DOHH2 (cell line): ENCODE results near the gene NDUFS7.

Source experiments
- H3F3A ChIP-seq: fragments of 200-600 bp; sonication (generic), shearing (Covaris generic); 2 replicates; pipeline ENCODE4 v1.6.0; 2016; ENCODE audit warnings: antibody characterized with exemption, mild to moderate bottlenecking; ENCODE audit not compliant: control insufficient read depth, insufficient read depth
- H3K27ac ChIP-seq: fragments of 200-600 bp; sonication (generic); 2 replicates; pipeline ENCODE4 v1.5.1; 2014; ENCODE audit warnings: low read depth, mild to moderate bottlenecking, low read length, moderate library complexity
- H3K27me3 ChIP-seq: fragments of 200-600 bp; sonication (generic); 2 replicates; pipeline ENCODE4 v1.6.1; 2014; ENCODE audit warnings: mild to moderate bottlenecking, low read length, mixed read lengths; ENCODE audit not compliant: control insufficient read depth
- H3K36me3 ChIP-seq: fragments of 200-600 bp; sonication (generic); 2 replicates; pipeline ENCODE4 v1.6.1; 2014; ENCODE audit warnings: mild to moderate bottlenecking, low read length, moderate library complexity, mixed read lengths; ENCODE audit not compliant: control insufficient read depth
- H3K4me1 ChIP-seq: fragments of 200-600 bp; sonication (generic); 2 replicates; pipeline ENCODE4 v1.6.1; 2014; ENCODE audit warnings: mild to moderate bottlenecking, low read length, mixed read lengths; ENCODE audit not compliant: control insufficient read depth
- H3K4me2 ChIP-seq: fragments of 200-600 bp; sonication (generic); 2 replicates; pipeline ENCODE4 v1.6.0; 2014; ENCODE audit warnings: mild to moderate bottlenecking, low read length, moderate library complexity
- H3K4me3 ChIP-seq: fragments of 200-600 bp; sonication (generic); 2 replicates; pipeline ENCODE4 v1.5.1; 2014; ENCODE audit warnings: mild to moderate bottlenecking, low read length, mixed read lengths
- H3K79me2 ChIP-seq: fragments of 200-600 bp; sonication (generic); 2 replicates; pipeline ENCODE4 v1.6.1; 2014; ENCODE audit warnings: mild to moderate bottlenecking, low read length, mixed read lengths; ENCODE audit not compliant: control insufficient read depth
- H3K9me2 ChIP-seq: fragments of 200-600 bp; sonication (generic); replicated peaks from 2 replicates; pipeline ENCODE4 v1.6.1; 2014; ENCODE audit warnings: mild to moderate bottlenecking, low read length, mixed read lengths; ENCODE audit not compliant: control insufficient read depth
- H3K9me3 ChIP-seq: fragments of 200-600 bp; sonication (generic); 2 replicates; pipeline ENCODE4 v1.6.1; 2014; ENCODE audit warnings: antibody characterized with exemption, low read length, mixed read lengths; ENCODE audit not compliant: control insufficient read depth, insufficient read depth
- H4K20me1 ChIP-seq: fragments of 200-600 bp; sonication (generic); 2 replicates; pipeline ENCODE4 v1.6.0; 2014; ENCODE audit warnings: low read depth, mild to moderate bottlenecking, antibody characterized with exemption, low read length, moderate library complexity; ENCODE audit not compliant: control insufficient read depth, insufficient read depth
- CTCF ChIP-seq: fragments of 200-600 bp; sonication (generic); IDR thresholded peaks from one replicate; pipeline ENCODE4 v1.5.1; 2014; ENCODE audit warnings: antibody characterized with exemption, mild to moderate bottlenecking, low read depth, low read length; ENCODE audit not compliant: poor library complexity, severe bottlenecking
- EZH2phosphoT487 ChIP-seq: fragments of 200-600 bp; sonication (generic); IDR thresholded peaks from 2 replicates; pipeline ENCODE4 v1.6.1; 2017; ENCODE audit warnings: borderline replicate concordance, mild to moderate bottlenecking, antibody characterized with exemption, low read length, moderate library complexity, mixed read lengths

Gene NDUFS7

GRCh38 chr19:1393841-1394240, 10.1 kb downstream of the NDUFS7 start:
- Histone ChIP-seq H3K36me3 (peaks cover 36% of the 10 kb centered on the region), H3K4me1 (no peaks in the 10 kb centered on the region), H3K9me2 (no peaks in the 10 kb centered on the region), H3K27ac (no peak overlapping the region), H4K20me1 (no peaks in the 10 kb centered on the region; the same call in 1 of the 2 replicates), H3F3A (peaks cover 3% of the 10 kb centered on the region; the same call in 1 of the 2 replicates), H3K27me3 (no peaks in the 10 kb centered on the region), H3K79me2 (no peaks in the 10 kb centered on the region), H3K4me2 (no peak overlapping the region), H3K9me3 (no peaks in the 10 kb centered on the region), H3K4me3 (no peak overlapping the region)
- TF ChIP-seq EZH2phosphoT487 (no peak), CTCF (no peak)

DNA sequence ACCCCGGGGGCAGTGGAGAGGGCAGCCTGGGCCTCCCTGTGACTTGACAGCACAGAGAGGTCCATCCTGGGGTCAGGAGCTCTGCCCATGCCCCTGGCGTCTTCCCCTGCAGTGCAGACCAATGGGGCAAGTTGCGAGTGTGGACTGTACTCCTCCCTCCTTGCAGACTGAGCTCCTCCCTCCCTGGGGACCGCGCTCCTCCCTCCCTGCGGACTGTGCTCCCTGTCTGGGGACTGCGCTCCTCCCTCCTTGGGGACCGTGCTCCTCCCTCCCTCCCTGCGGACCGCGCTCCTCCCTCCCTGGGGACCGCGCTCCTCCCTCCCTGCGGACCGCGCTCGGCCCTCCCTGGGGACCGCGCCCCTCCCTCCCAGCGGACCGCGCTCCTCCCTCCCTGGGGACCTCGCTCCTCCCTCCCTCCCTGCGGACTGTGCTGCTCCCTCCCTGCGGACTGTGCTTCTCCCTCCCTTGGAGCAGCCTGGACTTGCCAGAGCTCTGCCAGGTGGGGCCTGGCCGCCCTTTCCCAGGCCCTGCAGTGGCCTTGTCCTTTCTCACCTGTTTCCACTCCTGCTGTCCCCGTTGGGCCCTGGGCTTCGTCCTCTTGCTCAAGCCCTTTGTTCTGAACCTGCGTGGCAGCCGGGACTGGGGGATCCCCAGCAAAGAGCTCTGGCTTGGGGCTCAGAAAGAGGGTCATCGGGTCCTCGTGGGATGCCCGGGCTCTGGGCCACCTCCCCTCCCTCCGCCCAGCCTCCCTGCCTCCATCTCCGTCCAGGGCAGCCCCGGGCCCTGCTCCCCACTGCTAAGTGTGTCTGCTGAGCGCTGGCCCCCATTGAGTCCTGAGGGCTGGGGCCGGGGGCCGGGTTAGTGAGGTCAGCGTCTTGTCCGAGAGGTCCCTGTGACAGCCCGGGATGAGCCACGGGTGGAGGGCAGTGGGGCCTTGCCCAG, 10.8 kb downstream of the NDUFS7 start:
- H3K27me3 ChIP-seq, result no peaks in the 10 kb centered on the region
- H3K9me3 ChIP-seq, result no peaks in the 10 kb centered on the region
- no peak overlapping the region for H3K4me2 ChIP-seq
- no peaks in the 10 kb centered on the region for H3K4me1 ChIP-seq
- H3K9me2 ChIP-seq, result no peaks in the 10 kb centered on the region
- H3K4me3 ChIP-seq, result no peak overlapping the region
- peaks cover 3% of the 10 kb centered on the region; the same call in 1 of the 2 replicates for H3F3A ChIP-seq
- peaks cover 36% of the 10 kb centered on the region; the same call in 1 of the 2 replicates for H3K36me3 ChIP-seq
- no peak overlapping the region for H3K27ac ChIP-seq
- H3K79me2 ChIP-seq, result no peaks in the 10 kb centered on the region
- TF ChIP-seq EZH2phosphoT487 (no peak), CTCF (no peak)
- H4K20me1 ChIP-seq, result peaks cover 3% of the 10 kb centered on the region

GRCh38 chr19:1395194-1396018, 11.7 kb downstream of the NDUFS7 start:
- Histone ChIP-seq H3K4me1 (peaks cover 4% of the 10 kb centered on the region), H3K36me3 (peaks cover 35% of the 10 kb centered on the region; the same call in 1 of the 2 replicates), H3K4me3 (no peak overlapping the region), H4K20me1 (peaks cover 3% of the 10 kb centered on the region), H3K9me2 (no peaks in the 10 kb centered on the region), H3K9me3 (no peaks in the 10 kb centered on the region), H3K4me2 (no peak overlapping the region), H3K27ac (no peak overlapping the region), H3K79me2 (peaks cover 6% of the 10 kb centered on the region), H3K27me3 (no peaks in the 10 kb centered on the region), H3F3A (peaks cover 3% of the 10 kb centered on the region; the same call in 1 of the 2 replicates)
- TF ChIP-seq CTCF (no peak), EZH2phosphoT487 (no peak)
